HPDE6-E6E7 (cell line): ENCODE results near the gene U2AF2.

ENCODE experiments used
- DNase-seq: peaks from one replicate; pipeline ENCODE4 v3.0.0; 2011; ENCODE audit warnings: missing footprints; ENCODE audit errors: extremely low spot score

U2AF2 gene

GRCh38 chr19:55690109-55690768, 35.4 kb downstream of the U2AF2 start:
- DNase-seq: no peak

- DNase-seq: no peak
Observed at GRCh38 chr19:55690769-55691545, 36.1 kb downstream of the U2AF2 start.

- DNase-seq: no peak
Observed at GRCh38 chr19:55691561-55692481, 37.0 kb downstream of the U2AF2 start.

- no peak for DNase-seq
Observed at GRCh38 chr19:55692681-55693081, 37.8 kb downstream of the U2AF2 start.

GRCh38 chr19:55693336-55693974, 38.6 kb downstream of the U2AF2 start:
- DNase-seq: no peak

- DNase-seq: no peak
Observed at GRCh38 chr19:55694241-55694655, 39.4 kb downstream of the U2AF2 start.

DNA sequence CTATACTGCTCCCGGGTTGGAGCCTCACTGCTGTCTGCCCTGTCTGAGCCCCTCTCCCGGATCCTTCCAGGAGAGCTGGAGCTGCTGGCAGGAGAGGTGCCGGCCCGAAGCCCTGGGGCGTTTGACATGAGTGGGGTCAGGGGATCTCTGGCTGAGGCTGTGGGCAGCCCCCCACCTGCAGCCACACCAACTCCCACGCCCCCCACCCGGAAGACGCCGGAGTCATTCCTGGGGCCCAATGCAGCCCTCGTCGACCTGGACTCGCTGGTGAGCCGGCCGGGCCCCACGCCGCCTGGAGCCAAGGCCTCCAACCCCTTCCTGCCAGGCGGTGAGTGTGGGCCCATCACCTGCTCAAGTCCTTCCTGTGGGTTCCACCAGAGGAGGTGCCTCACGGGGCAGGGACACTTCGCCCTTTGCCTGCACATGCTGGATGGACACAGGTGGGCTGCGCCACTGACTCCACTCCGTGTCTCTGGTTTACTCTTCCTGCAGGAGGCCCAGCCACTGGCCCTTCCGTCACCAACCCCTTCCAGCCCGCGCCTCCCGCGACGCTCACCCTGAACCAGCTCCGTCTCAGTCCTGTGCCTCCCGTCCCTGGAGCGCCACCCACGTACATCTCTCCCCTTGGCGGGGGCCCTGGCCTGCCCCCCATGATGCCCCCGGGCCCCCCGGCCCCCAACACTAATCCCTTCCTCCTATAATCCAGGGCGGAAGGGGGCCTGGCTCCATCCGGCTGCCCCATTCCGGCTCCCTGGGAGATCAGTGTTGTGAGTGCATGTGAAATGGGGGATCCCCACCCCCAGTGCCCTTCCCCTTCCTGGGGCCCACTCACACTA, 40.0 kb downstream of the U2AF2 start:
- DNase-seq: no peak

DNA sequence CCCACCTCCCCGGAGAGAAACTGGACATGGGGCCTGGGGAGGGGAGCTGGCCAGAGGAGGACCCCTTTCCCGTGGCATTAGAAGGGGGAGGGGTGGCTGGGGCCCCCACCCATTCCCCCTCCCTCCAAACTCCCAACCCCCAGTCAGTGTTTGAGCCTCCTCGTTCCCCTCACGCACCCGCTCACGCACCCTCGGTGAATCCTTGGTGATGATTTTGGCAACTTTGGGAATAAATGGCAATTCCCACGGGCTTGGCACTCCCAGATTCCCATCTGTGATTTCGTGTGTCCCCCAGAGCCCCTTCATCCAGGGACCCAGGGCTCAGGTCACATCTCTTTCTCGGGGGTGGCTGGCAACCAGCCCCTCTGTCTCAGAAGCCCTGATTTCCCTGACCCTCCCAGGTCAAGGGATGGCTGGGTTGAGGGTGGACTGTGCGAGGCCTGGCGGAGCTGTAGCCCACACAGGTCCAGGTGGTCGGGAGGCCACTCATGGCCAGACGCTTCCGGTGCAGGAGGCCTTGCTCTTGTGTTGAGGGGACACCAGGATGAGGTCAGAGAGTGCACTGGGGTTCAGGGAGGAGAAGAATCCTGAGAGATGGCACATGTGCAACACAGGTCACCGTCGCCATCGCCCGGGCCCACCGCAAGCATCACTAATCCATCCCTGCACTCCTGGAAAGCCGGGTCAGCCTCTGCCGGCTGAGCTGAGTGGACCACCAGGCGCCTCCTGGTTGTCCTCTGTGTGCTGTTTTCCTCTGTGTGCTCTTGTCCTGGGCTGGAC, 40.9 kb downstream of the U2AF2 start:
- no peak for DNase-seq

- no peak for DNase-seq
Observed at GRCh38 chr19:55696301-55697068, 41.6 kb downstream of the U2AF2 start.

DNA sequence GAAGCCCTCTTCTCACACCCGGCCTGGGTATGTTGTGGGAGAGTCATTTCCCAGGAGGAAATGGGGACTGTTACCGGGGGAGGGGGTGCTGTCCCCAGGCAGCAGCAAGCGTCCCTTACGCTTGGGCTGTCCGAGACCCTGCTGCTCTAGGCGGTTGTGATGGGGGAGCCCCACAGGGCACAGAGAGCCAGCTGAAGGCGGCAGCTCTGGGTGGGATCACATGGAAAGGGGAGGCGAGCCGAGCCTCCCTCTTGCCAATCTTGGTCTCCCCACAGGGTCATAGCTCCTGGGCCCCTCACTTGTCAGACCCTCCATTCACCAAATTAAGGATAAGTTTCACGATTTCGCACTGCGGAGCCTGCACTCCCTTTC, 42.2 kb downstream of the U2AF2 start:
- no peak for DNase-seq

DNA sequence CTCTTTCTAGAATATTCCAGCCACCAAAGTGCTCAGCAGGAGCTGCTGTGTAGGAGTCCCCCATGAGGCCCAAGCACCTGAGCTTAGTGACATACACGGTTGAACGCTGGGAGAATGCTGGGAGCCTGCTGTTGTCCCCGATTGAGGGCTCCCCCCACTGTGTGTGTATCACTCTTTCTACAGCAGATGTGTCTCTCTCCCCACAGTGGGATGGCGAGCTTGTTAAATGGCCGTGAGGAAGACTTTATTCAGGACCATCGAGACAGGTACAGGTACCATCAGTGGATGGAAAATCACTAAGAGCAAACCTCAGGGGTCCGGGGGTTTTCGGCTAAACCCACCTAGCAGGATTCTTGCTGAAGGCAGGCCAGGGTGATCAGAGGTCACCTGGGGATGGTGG, 42.9 kb downstream of the U2AF2 start:
- DNase-seq: no peak

DNA sequence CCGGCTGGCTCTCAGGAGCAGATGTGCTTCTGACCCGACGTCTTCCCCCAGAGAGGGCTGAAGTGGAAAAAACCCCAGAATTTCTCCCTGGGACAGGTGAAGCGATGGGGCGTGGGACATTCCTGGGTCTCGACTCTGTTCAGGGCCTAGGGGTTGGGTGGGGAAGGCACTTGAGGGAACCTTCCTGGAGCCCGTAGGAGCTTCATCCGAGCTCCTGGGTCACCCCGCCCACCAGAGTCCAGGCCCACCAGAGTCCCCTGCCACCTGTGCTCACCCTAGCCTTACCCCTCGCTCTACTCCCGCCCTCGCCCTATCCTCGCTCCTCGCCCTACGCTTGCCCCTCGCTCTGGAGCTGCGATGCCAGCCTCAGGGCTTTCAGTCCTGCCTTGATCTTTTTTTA, 43.4 kb downstream of the U2AF2 start:
- DNase-seq: no peak

DNA sequence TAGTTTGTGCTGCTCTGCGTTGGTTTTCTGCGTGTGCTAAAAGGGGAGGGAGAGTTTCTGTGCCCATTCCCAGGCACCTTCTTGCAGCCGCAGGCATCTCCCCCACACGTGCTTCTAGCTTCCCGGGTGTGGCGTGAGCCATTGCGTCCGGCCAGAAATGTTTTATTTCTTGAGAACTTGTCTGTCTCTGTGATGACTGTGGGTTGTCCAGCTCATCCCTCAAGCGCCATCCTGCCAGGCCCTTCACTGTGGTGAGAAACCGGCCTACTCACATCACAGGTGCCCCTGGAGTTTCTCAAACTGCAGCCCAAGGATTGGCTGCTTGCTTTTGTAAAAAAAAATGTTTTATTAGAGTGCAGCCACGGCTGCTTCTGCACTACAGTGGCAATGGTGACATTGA, 44.4 kb downstream of the U2AF2 start:
- DNase-seq: no peak

GRCh38 chr19:55700813-55701212, 46.0 kb downstream of the U2AF2 start:
- no peak for DNase-seq

- no peak for DNase-seq
Observed at GRCh38 chr19:55702131-55702627, 47.3 kb downstream of the U2AF2 start.

DNA sequence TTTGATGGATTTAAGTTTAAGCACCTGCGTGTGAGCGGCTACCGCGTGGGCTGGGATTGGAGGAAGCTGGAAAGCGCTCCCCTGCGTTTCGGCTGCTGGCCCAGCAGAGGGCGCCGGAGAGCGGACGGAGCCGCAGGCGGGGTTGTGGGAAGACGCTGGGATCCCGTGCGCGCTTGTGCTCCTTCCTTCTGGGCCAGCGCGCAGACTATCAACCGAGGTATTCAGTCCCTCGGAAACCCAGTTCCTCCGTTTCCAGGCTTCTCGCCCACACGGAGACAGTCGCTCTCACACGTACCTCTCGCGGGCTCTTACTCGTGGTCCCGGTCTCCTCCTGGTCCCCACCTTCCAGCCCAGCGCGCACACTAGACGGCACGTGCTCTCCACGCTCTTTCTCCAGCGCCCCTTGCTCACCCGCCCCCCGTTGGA, 49.0 kb downstream of the U2AF2 start:
- no peak for DNase-seq

DNA sequence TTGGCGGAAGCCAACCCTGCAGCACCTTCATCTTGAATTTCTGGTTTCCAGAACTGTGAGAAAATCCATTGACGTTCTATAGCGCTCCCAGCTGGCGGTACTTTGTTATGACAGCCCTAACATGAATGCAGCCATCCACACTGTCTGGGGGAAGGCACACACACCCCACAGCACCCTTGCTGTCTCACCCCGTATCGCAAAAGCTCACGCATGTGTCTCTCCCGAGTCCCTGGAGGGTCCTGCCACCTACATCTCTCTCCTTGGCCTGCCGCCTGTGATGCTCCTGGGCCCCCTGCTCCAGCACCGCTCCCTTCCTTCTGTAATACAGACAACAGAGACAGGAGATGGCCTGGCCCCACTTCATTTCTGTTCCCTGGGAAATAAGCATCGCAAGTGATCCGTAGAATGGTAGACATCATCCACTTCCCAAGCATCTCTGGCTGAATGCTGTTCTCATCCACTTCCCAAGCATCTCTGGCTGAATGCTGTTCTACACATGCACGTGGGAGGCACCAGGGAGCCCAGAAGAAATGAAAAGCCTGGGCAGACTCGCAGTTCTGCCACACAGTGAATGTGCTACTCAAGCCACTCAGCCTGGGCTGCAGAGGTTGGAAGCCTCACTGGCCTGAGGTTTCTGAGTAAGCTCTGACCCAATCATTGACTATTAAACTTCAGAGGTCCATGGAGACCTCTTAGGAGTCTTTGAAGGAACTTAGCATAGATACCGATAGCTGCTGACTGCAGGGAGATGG, 49.8 kb downstream of the U2AF2 start:
- no peak for DNase-seq

- DNase-seq: no peak
Observed at GRCh38 chr19:55705972-55706371, 51.1 kb downstream of the U2AF2 start.
